HG02970 (cell line): Measurements from ENCODE around the gene NGB.

ENCODE experiments used
- ATAC-seq: cut with Tn5 transposase; IDR thresholded peaks from one replicate; pipeline ENCODE4 v1.9.1; 2021; ENCODE audit warnings: mild to moderate bottlenecking, moderate library complexity, moderate number of reproducible peaks; ENCODE audit not compliant: unreplicated experiment, low FRiP score

The NGB gene

DNA sequence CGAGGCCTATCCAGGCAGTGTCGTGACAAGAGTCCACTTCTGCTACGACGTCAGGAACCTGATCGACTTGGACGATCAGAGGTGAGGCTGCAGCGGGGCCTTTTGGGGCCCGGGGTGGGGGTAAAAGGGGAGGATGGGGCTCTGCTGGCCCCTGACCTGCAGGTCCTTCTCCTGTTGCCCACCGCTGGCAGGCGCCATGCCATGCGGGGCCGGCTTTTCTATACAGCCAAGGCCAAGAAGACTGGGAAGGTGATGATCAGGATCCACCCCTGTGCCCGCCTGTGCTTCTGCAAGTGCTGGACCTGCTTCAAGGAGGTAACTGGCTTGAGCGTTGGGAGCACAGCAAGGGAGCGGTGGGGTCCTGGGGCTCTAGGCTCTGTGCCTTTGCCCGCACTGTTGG, 31.6 kb downstream of the NGB start:
- ATAC-seq: no peak

DNA sequence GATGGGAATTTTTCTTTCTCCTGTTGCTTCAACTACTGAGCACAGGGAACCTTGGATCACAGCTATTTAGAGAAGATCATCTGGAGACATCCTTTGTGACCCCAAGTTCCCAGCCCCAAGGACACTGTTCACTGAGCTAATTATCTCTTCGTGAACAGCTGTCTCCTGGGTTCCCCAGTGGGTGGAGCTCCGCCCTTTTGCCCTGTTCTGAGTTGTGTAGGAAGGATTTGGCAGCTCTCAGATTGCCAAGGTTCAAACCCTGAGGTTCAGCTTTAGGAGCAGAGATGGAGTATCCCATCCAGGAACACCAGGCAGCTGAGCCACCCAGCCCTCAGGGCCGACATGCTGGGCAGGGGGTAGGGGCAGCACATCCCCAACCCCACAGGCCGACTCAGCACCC, 32.0 kb downstream of the NGB start:
- no peak for ATAC-seq

DNA sequence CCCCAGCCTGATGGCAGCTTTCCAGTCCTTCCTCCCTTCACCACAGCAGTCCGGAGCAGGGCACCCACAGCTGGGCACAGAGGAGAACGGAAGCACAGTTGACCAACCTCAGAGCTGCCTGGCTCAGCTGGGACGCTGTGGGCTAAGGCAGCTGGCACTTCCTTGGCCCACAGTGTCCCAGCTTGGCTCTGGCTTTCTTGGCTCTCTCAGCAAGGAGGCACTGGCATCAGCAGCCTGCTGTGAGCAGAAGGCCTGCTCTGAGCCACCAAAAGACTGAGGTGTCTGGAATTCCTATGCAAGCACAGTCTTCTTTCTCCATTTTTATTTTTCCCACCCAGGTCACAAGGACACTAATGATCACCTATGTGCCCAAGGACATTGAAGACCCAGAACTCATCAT, 32.6 kb downstream of the NGB start:
- ATAC-seq: no peak

DNA sequence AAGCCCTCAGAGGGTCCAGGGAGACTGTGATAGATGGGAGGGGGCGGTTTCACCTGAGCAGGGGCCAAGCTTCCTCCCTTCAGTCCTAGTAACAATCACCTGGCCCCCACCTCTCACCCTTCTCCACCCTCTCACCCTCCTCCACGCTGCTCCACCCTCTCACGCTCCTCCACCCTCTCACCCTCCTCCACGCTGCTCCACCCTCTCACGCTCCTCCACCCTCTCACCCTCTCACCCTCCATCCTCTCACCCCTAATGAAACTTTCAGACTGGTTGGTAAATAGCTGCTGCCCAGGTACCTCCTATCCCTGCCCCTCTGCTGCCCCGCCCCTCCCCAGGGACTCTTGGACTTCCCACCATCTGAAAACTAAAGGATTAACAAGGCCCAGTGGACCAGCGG, 34.2 kb downstream of the NGB start:
- no peak for ATAC-seq

- ATAC-seq: no peak
Observed at GRCh38 chr14:77231721-77232120, 39.3 kb downstream of the NGB start.

DNA sequence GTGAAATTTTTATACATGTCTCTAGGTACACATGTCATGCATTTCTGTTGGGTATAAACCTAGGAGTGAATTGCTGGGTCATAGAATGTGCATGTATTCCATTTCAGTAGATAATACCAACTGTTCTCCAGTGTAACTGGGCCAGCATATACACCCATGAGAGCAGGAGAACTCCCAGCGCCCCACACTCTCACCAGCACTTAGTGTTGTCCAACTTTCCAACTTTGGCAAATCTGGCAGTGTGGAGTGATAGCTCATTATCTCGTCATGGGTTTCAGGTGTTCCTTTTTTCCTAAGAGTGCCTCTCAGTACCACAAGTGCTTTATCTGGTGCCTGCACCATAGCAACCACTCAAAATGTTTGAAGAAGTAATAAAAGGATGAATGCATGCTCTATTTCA, 40.1 kb downstream of the NGB start:
- no peak for ATAC-seq

DNA sequence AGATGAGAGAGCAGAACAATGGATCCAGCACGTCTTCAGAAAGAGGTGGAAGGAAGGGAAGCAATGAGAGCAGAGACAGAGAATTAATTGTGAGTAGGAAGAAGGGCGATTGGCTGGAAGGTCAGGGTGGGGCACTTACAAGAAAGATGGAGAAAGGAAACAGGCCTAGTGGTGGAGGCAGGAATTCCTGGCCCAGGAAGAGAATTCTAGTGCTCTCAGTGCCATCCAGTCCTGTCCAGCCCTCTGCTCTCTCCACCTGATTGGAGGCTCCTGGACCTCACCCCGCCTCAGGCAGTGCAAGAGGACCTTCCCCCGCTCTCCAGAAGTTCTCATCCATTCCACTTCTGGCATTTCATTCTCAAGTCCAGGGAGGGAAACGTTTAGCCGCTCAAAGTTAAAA, 43.0 kb downstream of the NGB start:
- no peak for ATAC-seq

GRCh38 chr14:77225892-77226557, 45.0 kb downstream of the NGB start:
- ATAC-seq: no peak

GRCh38 chr14:77225254-77225653, 45.8 kb downstream of the NGB start:
- no peak for ATAC-seq

GRCh38 chr14:77224212-77224611, 46.8 kb downstream of the NGB start:
- no peak for ATAC-seq

DNA sequence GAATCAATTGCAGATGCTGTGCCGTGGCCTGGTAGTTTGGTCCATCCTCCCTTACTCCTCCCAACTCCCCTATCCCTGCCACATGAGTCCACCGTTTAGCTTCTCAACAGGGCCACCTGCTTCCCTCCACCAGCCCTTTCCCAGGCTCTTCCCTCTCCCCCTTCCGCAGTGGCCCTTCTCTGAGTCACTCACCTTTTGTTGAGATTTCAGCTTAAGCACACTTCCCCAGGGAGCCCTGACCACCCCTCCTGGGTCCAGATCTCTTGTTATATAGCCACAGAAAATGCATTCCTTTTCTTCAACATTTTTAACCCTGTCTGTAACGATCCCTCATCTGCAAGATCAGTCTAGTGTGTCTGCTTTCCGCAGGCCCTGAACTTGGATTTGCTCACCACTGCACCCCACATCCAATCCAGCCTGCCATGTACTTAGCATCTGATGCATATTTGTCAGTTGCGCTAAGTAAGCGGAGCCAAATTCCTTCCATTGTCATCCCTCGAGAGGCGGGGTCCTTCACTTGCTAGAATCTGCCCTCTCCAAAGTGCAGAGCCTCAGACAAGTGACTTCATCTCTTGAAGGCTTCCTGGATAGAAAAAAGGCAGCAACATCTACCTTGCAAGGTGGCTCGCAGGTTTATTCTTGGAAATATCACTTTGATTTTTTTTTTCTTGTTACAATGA, 48.3 kb downstream of the NGB start:
- ATAC-seq: no peak

GRCh38 chr14:77221241-77221871, 49.6 kb downstream of the NGB start:
- no peak for ATAC-seq

DNA sequence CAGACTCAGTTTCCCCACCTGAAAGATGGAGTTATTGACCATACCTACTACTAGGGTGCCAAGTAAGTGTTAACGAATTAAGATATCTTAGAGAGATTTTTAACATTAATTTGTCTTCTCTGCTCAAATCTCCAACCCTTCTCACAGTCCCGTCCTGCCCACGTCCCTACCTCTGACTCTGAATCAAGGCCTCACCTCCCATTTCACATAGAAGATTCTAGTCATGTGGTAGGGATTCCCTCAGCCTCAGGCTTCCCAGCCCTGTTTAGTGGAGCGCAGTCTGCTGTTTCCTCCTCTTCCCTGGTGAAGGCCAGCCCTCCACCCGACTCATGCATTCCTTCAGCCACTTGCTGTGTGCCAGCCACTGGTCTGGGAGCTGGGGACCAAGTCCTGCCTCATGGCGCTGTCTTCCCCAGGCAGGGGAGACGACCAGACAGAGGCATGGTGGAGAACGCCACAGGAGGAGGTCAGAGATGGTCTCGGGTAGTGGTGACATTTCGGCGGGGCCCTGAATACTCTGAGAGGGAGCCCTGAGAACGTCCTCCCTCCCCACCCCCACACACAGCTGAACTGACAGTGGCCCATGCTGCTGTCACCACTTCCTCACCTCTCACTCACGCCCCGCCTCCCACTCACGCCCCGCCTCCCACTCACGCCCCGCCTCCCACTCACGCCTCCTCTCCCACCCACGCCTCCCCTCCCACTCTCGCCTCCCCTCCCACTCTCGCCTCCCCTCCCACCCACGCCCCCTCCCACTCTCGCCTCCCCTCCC, 50.6 kb downstream of the NGB start:
- ATAC-seq: no peak

- no peak for ATAC-seq
Observed at GRCh38 chr14:77219591-77219990, 51.4 kb downstream of the NGB start.

- no peak for ATAC-seq
Observed at GRCh38 chr14:77217551-77217950, 53.5 kb downstream of the NGB start.
